Mucosa of gallbladder (tissue), 1 donor: ENCODE data around the gene GREB1L. TPM values are rescaled to one million over a fixed set of nuclear protein-coding genes. Genes with fewer than 3 reads are reported as not detected.
A peak's percentile ranks its signal among the peaks of the same experiment; 100 is the strongest.

Experiments used
- DNase-seq: peaks from one replicate; pipeline ENCODE4 v3.0.0-alpha.2; 2020; ENCODE audit warnings: low spot score
- total RNA-seq: library from RNA; stranded (reverse); gene quantifications from one replicate; pipeline ENCODE4 v1.2.1, GENCODE V29; 2021
- donor health status: DM: no; HTN: no; CAD: no.

The GREB1L gene
- total RNA-seq, 1 donor from 2014 or later = 0.40 TPM

- no peak for DNase-seq
These were observed 243.0 kb downstream of the GREB1L start for GRCh38 chr18:21484851-21485636.

- no peak for DNase-seq
These were observed 244.9 kb downstream of the GREB1L start for GRCh38 chr18:21486905-21487437.

- peak; percentile 54 for DNase-seq
These were observed 247.2 kb downstream of the GREB1L start for GRCh38 chr18:21489119-21489750.

DNA sequence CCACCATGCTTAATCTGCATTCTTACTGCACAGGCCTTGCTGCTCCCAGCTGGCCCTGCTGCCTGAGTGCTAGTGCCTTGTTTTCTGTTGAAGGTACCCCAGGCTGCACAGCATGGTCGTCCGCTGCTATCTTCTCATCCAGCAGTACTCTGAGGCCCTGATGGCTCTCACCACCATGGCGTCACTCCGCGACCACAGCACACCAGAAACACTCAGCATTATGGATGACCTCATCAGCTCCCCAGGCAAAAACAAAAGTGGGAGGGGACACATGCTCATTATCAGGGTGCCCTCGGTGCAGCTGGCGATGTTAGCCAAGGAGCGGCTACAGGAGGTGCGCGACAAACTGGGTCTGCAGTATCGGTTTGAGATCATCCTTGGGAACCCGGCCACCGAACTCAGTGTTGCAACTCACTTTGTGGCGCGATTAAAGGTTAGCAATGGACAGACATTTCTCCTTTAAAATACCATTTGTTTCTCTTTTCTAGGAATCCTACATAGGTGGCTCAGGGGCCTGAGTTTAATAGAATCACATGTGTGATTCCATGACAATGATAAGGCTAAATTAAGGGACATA lies 248.0 kb downstream of the GREB1L start:
- DNase-seq = no peak

GRCh38 chr18:21490748-21491147 lies 248.7 kb downstream of the GREB1L start:
- no peak for DNase-seq

- DNase-seq = no peak
These were observed 254.3 kb downstream of the GREB1L start for GRCh38 chr18:21496277-21496835.

DNA sequence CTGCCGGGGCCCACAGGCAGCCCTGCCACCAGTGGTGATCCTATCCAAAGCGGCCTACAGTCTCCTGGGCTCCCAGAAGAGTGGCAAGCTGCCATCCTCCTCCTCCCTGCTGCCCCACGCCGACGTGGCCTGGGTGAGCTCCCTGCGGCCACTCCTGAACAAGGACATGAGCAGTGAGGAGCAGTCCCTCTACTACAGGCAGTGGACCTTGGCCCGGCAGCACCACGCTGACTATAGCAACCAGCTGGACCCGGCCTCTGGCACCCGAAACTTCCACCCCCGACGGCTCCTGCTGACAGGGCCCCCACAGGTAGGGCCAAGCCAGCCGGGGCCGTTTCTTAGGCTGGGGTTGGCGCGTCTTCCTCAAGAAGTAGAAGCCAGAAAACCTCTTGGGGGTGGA lies 258.0 kb downstream of the GREB1L start:
- no peak for DNase-seq

GRCh38 chr18:21502661-21503060 lies 260.6 kb downstream of the GREB1L start:
- DNase-seq = no peak

GRCh38 chr18:21507913-21508701 lies 266.1 kb downstream of the GREB1L start:
- no peak for DNase-seq

- no peak for DNase-seq
These were observed 267.0 kb downstream of the GREB1L start for GRCh38 chr18:21509062-21509461.

- DNase-seq = no peak
These were observed 271.3 kb downstream of the GREB1L start for GRCh38 chr18:21513292-21513691.

DNA sequence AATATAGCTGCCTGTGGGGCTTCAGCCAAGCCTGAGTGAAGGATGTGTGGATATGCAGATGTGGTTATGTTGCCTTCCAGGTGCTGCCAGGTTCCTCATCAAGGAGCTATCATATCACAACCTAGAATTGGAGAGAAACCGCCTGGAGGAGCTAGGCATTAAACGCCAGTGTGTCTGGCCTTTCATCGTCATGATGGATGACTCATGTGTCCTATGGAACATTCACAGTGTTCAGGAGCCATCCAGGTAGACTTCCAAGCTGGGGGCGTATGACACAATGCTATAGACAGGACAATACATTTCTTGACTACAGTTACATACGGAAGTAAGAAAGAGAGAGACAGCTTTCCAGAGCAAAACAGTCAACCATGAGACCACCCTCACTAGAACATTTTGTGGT lies 271.7 kb downstream of the GREB1L start:
- DNase-seq = no peak

GRCh38 chr18:21522530-21522929 lies 280.5 kb downstream of the GREB1L start:
- no peak for DNase-seq

DNA sequence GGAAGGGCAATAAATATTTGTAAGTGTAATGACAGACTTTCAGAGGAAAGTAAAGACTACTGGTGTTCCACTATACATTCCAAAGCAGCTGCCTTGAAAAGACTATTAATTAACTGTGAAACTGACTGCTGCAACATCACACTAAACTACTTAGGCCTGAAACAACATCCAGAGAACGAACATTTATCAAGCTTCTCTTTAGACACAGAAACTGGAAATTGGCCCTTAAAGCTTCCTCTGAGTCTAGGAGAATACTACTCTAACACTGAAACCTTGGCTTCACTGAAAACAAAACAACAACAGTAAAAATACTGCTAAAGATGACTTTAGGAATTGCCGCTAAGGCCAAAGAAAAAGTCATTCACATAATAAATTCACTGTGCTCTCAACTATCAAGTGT lies 283.9 kb downstream of the GREB1L start:
- DNase-seq = no peak

GRCh38 chr18:21526463-21526862 lies 284.4 kb downstream of the GREB1L start:
- no peak for DNase-seq

DNA sequence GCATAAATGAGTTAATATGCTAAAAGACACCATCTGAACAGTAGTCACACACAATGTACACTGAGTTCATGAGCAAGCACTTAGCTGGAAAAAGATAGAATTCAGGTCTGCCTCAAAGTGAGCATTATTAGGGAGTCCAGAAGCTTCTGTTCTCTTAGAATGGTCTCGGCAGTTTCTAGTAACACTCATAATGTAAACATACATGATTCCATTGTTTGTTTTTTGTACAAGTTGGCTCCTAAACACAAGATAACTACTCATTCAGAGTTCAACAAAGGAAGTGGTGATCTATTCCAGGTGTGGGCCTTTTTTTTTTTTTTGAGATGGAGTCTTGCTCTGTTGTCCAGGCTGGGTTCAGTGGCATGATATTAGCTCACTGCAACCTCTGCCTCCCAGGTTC lies 292.3 kb downstream of the GREB1L start:
- DNase-seq = no peak

DNA sequence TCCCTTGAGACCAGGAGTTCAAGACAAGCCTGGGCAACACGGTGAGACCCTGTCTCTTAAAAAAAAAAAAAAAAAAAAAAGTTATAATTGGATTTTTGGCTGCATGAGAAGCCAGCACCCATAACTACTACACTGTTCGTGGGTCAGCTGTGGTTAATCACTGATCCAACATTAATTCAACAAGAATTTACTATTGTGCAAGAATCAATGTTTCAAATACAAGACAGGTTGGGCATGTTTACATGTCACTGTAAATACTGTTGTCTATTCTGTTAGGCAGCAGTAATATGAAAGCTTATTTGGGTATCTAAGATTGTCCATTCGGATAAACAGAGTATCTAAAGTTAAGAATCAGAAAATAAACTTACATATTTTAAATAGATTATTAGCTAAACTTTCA lies 296.2 kb downstream of the GREB1L start:
- DNase-seq = no peak

DNA sequence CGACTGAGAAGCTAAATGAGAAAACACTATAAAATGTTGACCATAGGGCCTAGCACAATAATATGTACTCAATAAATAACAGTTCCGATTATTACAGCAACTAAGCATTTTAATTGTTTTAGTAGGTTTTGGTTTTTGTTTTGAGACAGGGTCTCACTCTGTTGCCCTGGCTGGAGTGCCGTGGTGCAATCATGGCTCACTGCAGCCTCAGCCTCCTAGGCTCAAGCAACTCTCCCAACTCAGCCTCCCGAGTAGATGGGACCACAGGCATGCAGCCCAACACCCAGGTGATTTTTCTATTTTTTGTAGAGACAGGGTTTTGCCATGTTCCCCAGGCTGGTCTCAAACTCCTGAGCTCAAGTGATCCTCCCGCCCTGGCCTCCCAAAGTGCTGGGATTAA lies 304.4 kb downstream of the GREB1L start:
- no peak for DNase-seq

DNA sequence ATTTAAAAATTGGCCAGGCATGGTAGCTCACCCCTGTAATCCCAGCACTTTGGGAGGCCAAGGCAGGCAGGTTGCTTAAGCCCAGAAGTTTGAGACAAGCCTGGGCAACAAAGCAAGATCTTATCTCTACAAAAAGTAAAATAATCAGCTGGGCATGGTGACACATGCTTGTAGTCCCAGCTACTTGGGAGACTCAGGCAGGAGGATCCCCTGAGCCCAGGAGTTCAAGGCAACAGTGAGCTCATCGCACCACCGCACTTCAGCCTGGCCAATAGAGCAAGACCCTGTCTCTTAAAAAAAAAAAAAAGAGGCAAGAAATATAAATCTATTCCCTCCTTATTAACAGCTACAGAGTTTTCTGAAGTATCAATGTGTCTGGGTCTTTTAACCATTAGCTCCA lies 306.6 kb downstream of the GREB1L start:
- DNase-seq = no peak

GRCh38 chr18:21550510-21550970 lies 308.5 kb downstream of the GREB1L start:
- DNase-seq = no peak

GRCh38 chr18:21557607-21558253 lies 315.7 kb downstream of the GREB1L start:
- no peak for DNase-seq
